K562 (cell line): ENCODE measurements around the gene LAPTM5. TPM values are rescaled to one million over a fixed set of nuclear protein-coding genes. Genes with fewer than 3 reads are reported as not detected.
A peak's percentile ranks its signal among the peaks of the same experiment; 100 is the strongest.

ENCODE experiments used
- AFF4 ChIP-seq: sonication (generic); formaldehyde crosslinking; IDR thresholded peaks from 2 replicates; pipeline ENCODE4 v1.8.0; 2023; ENCODE audit warnings: mild to moderate bottlenecking, missing genetic modification reagents
- HMGXB4 ChIP-seq: sonication (generic); formaldehyde crosslinking; IDR thresholded peaks from 2 replicates; pipeline ENCODE4 v1.8.1; 2023; ENCODE audit warnings: mild to moderate bottlenecking, missing genetic modification reagents
- NFIX ChIP-seq: fragments of 250-450 bp; sonication (Bioruptor Pico); IDR thresholded peaks from 2 replicates; pipeline ENCODE4 v1.4.0; 2020; ENCODE audit warnings: low read depth, mild to moderate bottlenecking, moderate library complexity
- RUNX1 ChIP-seq: sonication (generic); IDR thresholded peaks from 2 replicates; pipeline ENCODE4 v1.6.1; 2016; ENCODE audit warnings: antibody characterized with exemption, low read depth
- SMAD4 ChIP-seq: fragments of 250-450 bp; sonication (Bioruptor Pico); conservative IDR thresholded peaks from 2 replicates; pipeline ENCODE4 v1.8.0; 2021; ENCODE audit warnings: inconsistent platforms, mild to moderate bottlenecking, moderate library complexity
- TAF15 ChIP-seq: fragments of 200-400 bp; formaldehyde crosslinking; IDR thresholded peaks from 2 replicates; pipeline ENCODE4 v1.6.1; 2017; ENCODE audit warnings: mild to moderate bottlenecking, low read depth, low read length, moderate library complexity
- ZFX ChIP-seq: sonication (generic); formaldehyde crosslinking; IDR thresholded peaks from 2 replicates; pipeline ENCODE4 v1.8.0; 2022; ENCODE audit warnings: mild to moderate bottlenecking, missing genetic modification reagents, moderate library complexity
- ZNF584 ChIP-seq: fragments of 200-800 bp; sonication (Bioruptor generic); IDR thresholded peaks from 2 replicates; pipeline ENCODE4 v1.6.1; 2016; ENCODE audit warnings: low read depth, mild to moderate bottlenecking, missing genetic modification characterization, missing compliant biosample characterization
- ZNF699 ChIP-seq: fragments of 250-450 bp; sonication (Bioruptor Pico); IDR thresholded peaks from 2 replicates; pipeline ENCODE4 v1.8.0; 2021; ENCODE audit warnings: mild to moderate bottlenecking, moderate library complexity; ENCODE audit not compliant: insufficient replicate concordance
- polyA plus RNA-seq, 8 experiments: library from polyadenylated mRNA; depleted of rRNA in 4 of 8; stranded (reverse) in 5 of 8; unstranded in 3 of 8; fragments of >200 nt; fragmentation: Nextera tagmentation in 2 of 8; fragmentation: Illumina TruSeq in 1 of 8; extraction: Ambion mirVana in 2 of 8; extraction: Trizol in 1 of 8; gene quantifications; 2 replicates each; pipeline versions ENCODE4 v1.2.1 to v1.2.3, GENCODE V29; 2011 to 2014; ENCODE audit warnings: inconsistent platforms in 1 of 8, missing spikeins in 1 of 8
- total RNA-seq, 7 experiments: library from RNA; depleted of rRNA in 6 of 7; stranded (reverse); fragments of >200 nt in 6 of 7; fragmentation: Illumina TruSeq in 2 of 7; extraction: Trizol in 2 of 7; gene quantifications; 2 replicates each; pipeline versions ENCODE4 v1.2.1 to v1.2.3, GENCODE V29; 2011 to 2021; ENCODE audit warnings: low replicate concordance in 1 of 7
- TF ChIP-seq, protein P1 (sequence below): sonication (generic); formaldehyde crosslinking; IDR thresholded peaks from 2 replicates; pipeline ENCODE4 v1.8.1; 2023; ENCODE audit warnings: mild to moderate bottlenecking, missing genetic modification reagents
- TF ChIP-seq, protein P2 (sequence below): fragments of 450-650 bp; IDR thresholded peaks from 2 replicates; pipeline ENCODE4 v1.7.1; 2018; ENCODE audit warnings: mild to moderate bottlenecking, low read depth; ENCODE audit not compliant: partially characterized antibody
- TF ChIP-seq, protein P3 (sequence below): fragments of 150-350 bp; conservative IDR thresholded peaks from 2 replicates; pipeline ENCODE4 v1.6.1; 2014; ENCODE audit warnings: low read length

Gene LAPTM5
- total and polyA plus RNA-seq, 9 of the 15 experiments (the other 6 are each of a cell fraction or from before 2014, with no cell fraction given) = 2.4 to 47.3 (median 20.3) TPM

DNA sequence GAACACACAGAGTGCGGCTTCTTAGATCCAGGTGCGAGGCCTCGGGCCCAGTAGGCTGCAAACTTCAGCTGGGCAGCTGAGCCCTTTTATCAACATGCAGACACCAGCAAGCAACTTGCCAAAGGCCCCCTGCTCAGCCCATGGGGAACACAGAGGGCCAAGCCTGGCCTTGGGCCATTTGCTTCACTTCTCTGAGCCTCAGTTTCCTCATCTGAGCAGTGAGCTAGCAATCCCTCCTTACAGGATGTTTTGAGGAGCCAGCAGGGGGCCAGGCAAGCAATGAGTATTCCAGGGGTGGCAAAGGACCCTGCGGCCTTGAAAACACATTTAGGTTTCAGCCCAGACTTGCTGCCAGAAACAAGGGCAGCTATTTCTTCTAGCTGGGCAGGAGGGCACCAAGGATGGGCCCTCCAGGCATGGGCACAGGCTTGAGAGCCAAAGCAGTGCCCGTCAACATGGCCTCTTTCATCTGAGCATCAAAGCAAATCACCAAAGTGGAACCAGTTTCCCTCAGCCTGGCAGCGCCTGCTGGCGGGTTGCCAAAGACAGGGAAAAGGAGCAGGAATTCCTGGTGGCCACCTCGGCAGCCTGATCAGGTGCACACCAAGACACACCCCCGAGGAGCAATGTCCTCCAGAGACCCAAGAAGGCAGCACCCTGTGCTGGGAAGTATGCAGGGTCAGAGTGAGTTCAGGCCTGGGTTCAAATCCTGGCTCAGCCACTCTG lies 35.6 kb downstream of the LAPTM5 start (continued):
- no peak for TF ChIP-seq AFF4 (CRISPR knock-in tag)
- TF ChIP-seq, protein P1, sequence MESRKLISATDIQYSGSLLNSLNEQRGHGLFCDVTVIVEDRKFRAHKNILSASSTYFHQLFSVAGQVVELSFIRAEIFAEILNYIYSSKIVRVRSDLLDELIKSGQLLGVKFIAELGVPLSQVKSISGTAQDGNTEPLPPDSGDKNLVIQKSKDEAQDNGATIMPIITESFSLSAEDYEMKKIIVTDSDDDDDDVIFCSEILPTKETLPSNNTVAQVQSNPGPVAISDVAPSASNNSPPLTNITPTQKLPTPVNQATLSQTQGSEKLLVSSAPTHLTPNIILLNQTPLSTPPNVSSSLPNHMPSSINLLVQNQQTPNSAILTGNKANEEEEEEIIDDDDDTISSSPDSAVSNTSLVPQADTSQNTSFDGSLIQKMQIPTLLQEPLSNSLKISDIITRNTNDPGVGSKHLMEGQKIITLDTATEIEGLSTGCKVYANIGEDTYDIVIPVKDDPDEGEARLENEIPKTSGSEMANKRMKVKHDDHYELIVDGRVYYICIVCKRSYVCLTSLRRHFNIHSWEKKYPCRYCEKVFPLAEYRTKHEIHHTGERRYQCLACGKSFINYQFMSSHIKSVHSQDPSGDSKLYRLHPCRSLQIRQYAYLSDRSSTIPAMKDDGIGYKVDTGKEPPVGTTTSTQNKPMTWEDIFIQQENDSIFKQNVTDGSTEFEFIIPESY (CRISPR knock-in tag) = 0 out of 2 replicates have a peak, but pooled peaks have one; percentile 26
- peak; percentile 77 for TF ChIP-seq NFIX (CRISPR knock-in tag)
- no peak for TF ChIP-seq SMAD4 (CRISPR knock-in tag)
- TF ChIP-seq, protein P2, sequence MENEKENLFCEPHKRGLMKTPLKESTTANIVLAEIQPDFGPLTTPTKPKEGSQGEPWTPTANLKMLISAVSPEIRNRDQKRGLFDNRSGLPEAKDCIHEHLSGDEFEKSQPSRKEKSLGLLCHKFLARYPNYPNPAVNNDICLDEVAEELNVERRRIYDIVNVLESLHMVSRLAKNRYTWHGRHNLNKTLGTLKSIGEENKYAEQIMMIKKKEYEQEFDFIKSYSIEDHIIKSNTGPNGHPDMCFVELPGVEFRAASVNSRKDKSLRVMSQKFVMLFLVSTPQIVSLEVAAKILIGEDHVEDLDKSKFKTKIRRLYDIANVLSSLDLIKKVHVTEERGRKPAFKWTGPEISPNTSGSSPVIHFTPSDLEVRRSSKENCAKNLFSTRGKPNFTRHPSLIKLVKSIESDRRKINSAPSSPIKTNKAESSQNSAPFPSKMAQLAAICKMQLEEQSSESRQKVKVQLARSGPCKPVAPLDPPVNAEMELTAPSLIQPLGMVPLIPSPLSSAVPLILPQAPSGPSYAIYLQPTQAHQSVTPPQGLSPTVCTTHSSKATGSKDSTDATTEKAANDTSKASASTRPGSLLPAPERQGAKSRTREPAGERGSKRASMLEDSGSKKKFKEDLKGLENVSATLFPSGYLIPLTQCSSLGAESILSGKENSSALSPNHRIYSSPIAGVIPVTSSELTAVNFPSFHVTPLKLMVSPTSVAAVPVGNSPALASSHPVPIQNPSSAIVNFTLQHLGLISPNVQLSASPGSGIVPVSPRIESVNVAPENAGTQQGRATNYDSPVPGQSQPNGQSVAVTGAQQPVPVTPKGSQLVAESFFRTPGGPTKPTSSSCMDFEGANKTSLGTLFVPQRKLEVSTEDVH = no peak
- TF ChIP-seq, protein P3, sequence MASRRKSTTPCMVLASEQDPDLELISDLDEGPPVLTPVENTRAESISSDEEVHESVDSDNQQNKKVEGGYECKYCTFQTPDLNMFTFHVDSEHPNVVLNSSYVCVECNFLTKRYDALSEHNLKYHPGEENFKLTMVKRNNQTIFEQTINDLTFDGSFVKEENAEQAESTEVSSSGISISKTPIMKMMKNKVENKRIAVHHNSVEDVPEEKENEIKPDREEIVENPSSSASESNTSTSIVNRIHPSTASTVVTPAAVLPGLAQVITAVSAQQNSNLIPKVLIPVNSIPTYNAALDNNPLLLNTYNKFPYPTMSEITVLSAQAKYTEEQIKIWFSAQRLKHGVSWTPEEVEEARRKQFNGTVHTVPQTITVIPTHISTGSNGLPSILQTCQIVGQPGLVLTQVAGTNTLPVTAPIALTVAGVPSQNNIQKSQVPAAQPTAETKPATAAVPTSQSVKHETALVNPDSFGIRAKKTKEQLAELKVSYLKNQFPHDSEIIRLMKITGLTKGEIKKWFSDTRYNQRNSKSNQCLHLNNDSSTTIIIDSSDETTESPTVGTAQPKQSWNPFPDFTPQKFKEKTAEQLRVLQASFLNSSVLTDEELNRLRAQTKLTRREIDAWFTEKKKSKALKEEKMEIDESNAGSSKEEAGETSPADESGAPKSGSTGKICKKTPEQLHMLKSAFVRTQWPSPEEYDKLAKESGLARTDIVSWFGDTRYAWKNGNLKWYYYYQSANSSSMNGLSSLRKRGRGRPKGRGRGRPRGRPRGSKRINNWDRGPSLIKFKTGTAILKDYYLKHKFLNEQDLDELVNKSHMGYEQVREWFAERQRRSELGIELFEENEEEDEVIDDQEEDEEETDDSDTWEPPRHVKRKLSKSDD = no peak
- TF ChIP-seq ZNF699 (CRISPR knock-in tag) = no peak
- TF ChIP-seq ZNF584 = no peak
- TF ChIP-seq TAF15 = no peak
- TF ChIP-seq RUNX1 = 0 out of 2 replicates have a peak, but pooled peaks have one; percentile 23
- TF ChIP-seq HMGXB4 (CRISPR knock-in tag) = no peak
- peak; percentile 38; the same call in 1 of the 2 replicates for TF ChIP-seq ZFX (CRISPR knock-in tag)
